Vagina (tissue), 2 donors: ENCODE results near the gene GSKIP. TPM values are rescaled to one million over a fixed set of nuclear protein-coding genes. Genes with fewer than 3 reads are reported as not detected.

Experiments used
- DNase-seq, 2 donors: peaks; one replicate each; pipeline ENCODE4 v3.0.0-alpha.2; 2017; ENCODE audit errors: extremely low spot score in 2 of 2
- H3K27ac ChIP-seq: fragments of 200-600 bp; sonication (generic); one replicate; pipeline ENCODE4 v1.5.1; 2019
- H3K27me3 ChIP-seq: fragments of 200-600 bp; sonication (generic); one replicate; pipeline ENCODE4 v1.5.1; 2019
- H3K36me3 ChIP-seq, 2 donors: fragments of 200-600 bp; sonication (generic); one replicate each; pipeline ENCODE4 v1.5.1; 2017 to 2019
- H3K4me1 ChIP-seq: fragments of 200-600 bp; sonication (generic); one replicate; pipeline ENCODE4 v1.5.1; 2019
- H3K4me3 ChIP-seq, 2 donors: fragments of 200-600 bp; sonication (generic); 1 replicate in 1 of 2; 2 replicates in 1 of 2; pipeline ENCODE4 v1.5.1; 2016 to 2019
- H3K9me3 ChIP-seq: fragments of 200-600 bp; sonication (generic); one replicate; pipeline ENCODE4 v1.5.1; 2019
- POLR2A ChIP-seq, 2 donors: fragments of 450-650 bp; IDR thresholded peaks; one replicate each; pipeline ENCODE4 v1.6.1; 2017; ENCODE audit warnings: antibody characterized with exemption in 2 of 2, mild to moderate bottlenecking in 2 of 2, moderate library complexity in 2 of 2
- POLR2AphosphoS5 ChIP-seq, 2 donors: sonication (generic); formaldehyde crosslinking; IDR thresholded peaks; one replicate each; pipeline ENCODE4 v1.9.0; 2017; ENCODE audit warnings: antibody characterized with exemption in 2 of 2, mild to moderate bottlenecking in 2 of 2, low read depth in 1 of 2; ENCODE audit not compliant: insufficient read depth in 1 of 2
- intact Hi-C: fragments of 100-400 bp; cut with DNase I; formaldehyde crosslinking; loops from one replicate; pipeline ENCODE4 v1.15.1; 2023
- total RNA-seq: library from RNA; depleted of rRNA; stranded (reverse); fragments of >200 nt; gene quantifications from one replicate; pipeline ENCODE4 v1.2.3, GENCODE V29; 2016
- TF ChIP-seq, protein P1 (sequence below), 3 experiments: fragments of 450-650 bp in 2 of 3; fragments of 200-600 bp in 1 of 3; sonication (generic) in 1 of 3; IDR thresholded peaks; one replicate each; pipeline ENCODE4 v1.5.1; 2017 to 2019; ENCODE audit warnings: antibody characterized with exemption in 3 of 3, mild to moderate bottlenecking in 2 of 3, moderate library complexity in 2 of 3

GSKIP gene
- total RNA-seq, 1 donor from 2014 or later, result 8.1 TPM

- H3K27ac ChIP-seq, result no peak overlapping the region
- TF ChIP-seq, protein P1, sequence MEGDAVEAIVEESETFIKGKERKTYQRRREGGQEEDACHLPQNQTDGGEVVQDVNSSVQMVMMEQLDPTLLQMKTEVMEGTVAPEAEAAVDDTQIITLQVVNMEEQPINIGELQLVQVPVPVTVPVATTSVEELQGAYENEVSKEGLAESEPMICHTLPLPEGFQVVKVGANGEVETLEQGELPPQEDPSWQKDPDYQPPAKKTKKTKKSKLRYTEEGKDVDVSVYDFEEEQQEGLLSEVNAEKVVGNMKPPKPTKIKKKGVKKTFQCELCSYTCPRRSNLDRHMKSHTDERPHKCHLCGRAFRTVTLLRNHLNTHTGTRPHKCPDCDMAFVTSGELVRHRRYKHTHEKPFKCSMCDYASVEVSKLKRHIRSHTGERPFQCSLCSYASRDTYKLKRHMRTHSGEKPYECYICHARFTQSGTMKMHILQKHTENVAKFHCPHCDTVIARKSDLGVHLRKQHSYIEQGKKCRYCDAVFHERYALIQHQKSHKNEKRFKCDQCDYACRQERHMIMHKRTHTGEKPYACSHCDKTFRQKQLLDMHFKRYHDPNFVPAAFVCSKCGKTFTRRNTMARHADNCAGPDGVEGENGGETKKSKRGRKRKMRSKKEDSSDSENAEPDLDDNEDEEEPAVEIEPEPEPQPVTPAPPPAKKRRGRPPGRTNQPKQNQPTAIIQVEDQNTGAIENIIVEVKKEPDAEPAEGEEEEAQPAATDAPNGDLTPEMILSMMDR (IDR thresholded peaks at IDR 0.05), result no peak
- TF ChIP-seq POLR2AphosphoS5 (IDR thresholded peaks at IDR 0.05; ENCODE audit: insufficient read depth in 1 of 2, low read depth in 1 of 2) (no peak), POLR2A (IDR thresholded peaks at IDR 0.05) (no peak)
- H3K9me3 ChIP-seq, result no peaks in the 10 kb centered on the region
- intact Hi-C loops, result loop anchor here (2.0 kb wide), 1 partner anchor 30 kb away; the partner anchor contains the start of genes ATG2B and GSKIP
- H3K4me1 ChIP-seq, result peaks cover 9% of the 10 kb centered on the region
- H3K36me3 ChIP-seq, result no peaks in the 10 kb centered on the region
- H3K27me3 ChIP-seq, result no peaks in the 10 kb centered on the region
- H3K4me3 ChIP-seq, result peak overlapping the region in 1 of 2 donors; percentile 72
- peak in 1 of 2 donors; percentile 22 for DNase-seq
Observed at GRCh38 chr14:96393071-96393691, 29.9 kb downstream of the GSKIP start.

- H3K36me3 ChIP-seq, result no peaks in the 10 kb centered on the region
- TF ChIP-seq, protein P1 (IDR thresholded peaks at IDR 0.05), result no peak
- TF ChIP-seq POLR2AphosphoS5 (IDR thresholded peaks at IDR 0.05; ENCODE audit: insufficient read depth in 1 of 2, low read depth in 1 of 2) (no peak), POLR2A (IDR thresholded peaks at IDR 0.05) (no peak)
- no peaks in the 10 kb centered on the region for H3K9me3 ChIP-seq
- intact Hi-C loops, result no loop called here
- no peaks in the 10 kb centered on the region for H3K27me3 ChIP-seq
- DNase-seq, result no peak
- H3K4me3 ChIP-seq, result no peak overlapping the region
- H3K27ac ChIP-seq, result no peak overlapping the region
- H3K4me1 ChIP-seq, result peaks cover 9% of the 10 kb centered on the region
Observed at GRCh38 chr14:96394047-96394815, 30.9 kb downstream of the GSKIP start.

GRCh38 chr14:96398432-96398831, 35.1 kb downstream of the GSKIP start:
- H3K36me3 ChIP-seq, result no peaks in the 10 kb centered on the region
- H3K27me3 ChIP-seq, result no peaks in the 10 kb centered on the region
- no peak overlapping the region for H3K4me3 ChIP-seq
- H3K9me3 ChIP-seq, result no peaks in the 10 kb centered on the region
- intact Hi-C loops, result no loop called here
- H3K27ac ChIP-seq, result no peak overlapping the region
- no peaks in the 10 kb centered on the region for H3K4me1 ChIP-seq
- TF ChIP-seq POLR2A (IDR thresholded peaks at IDR 0.05), result no peak
- DNase-seq, result no peak

DNA sequence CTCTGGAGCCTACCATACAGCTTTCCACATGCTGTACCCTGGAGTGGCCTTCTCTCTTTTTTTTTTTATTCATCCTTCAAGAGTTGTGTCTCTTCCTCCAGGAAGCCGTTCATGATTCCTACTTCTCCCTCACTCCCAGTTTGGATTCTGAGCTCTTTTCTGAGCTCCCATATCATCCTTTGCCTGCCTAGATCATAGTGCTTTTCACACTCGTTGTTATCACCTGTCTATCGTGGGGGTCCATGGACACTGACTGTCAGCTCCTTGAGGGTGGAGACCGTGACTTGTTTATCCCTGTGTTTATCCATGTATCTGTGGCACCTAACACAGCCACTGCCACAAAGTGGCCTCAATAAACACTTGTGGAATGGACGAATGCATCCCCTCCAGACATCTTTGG, 35.6 kb downstream of the GSKIP start:
- TF ChIP-seq POLR2AphosphoS5 (IDR thresholded peaks at IDR 0.05; ENCODE audit: insufficient read depth in 1 of 2, low read depth in 1 of 2) (no peak), POLR2A (IDR thresholded peaks at IDR 0.05) (no peak)
- TF ChIP-seq, protein P1 (IDR thresholded peaks at IDR 0.05), result no peak
- Histone ChIP-seq H3K4me1 (no peaks in the 10 kb centered on the region), H3K27me3 (no peaks in the 10 kb centered on the region), H3K9me3 (no peaks in the 10 kb centered on the region), H3K36me3 (no peaks in the 10 kb centered on the region), H3K27ac (no peak overlapping the region), H3K4me3 (no peak overlapping the region)
- DNase-seq, result no peak
- intact Hi-C loops, result no loop called here

DNA sequence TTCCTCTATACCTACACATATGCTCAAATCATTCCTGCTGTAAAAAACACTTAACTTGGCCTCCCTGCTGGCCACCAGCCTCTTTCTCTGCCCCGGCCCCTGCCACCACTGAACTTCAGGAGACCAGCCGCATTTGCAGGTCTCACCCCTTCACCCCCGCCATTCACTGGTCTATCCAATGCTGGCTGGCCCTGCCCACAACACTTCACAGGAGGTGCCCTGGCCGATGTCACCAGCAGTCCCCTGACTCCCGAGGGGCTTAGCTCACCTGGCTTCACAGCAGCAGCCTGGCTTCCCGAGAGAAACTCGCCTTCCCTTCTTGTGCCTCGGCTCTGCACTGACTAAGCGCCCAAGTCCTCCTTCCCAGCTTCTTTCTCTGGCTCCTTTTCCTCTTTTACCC, 36.1 kb downstream of the GSKIP start:
- H3K4me1 ChIP-seq, result no peaks in the 10 kb centered on the region
- no peaks in the 10 kb centered on the region for H3K36me3 ChIP-seq
- no peak for TF ChIP-seq POLR2AphosphoS5 (IDR thresholded peaks at IDR 0.05; ENCODE audit: insufficient read depth in 1 of 2, low read depth in 1 of 2)
- no peak for TF ChIP-seq POLR2A (IDR thresholded peaks at IDR 0.05)
- TF ChIP-seq, protein P1 (IDR thresholded peaks at IDR 0.05), result no peak
- intact Hi-C loops, result no loop called here
- no peak for DNase-seq
- no peaks in the 10 kb centered on the region for H3K9me3 ChIP-seq
- H3K4me3 ChIP-seq, result no peak overlapping the region
- H3K27me3 ChIP-seq, result no peaks in the 10 kb centered on the region
- no peak overlapping the region for H3K27ac ChIP-seq
